22Rv1 (cell line): ENCODE data around the gene SUSD3.

Experiments used
- ZFX ChIP-seq: fragments of 450-650 bp; IDR thresholded peaks from 2 replicates; pipeline ENCODE4 v1.6.1; 2017; ENCODE audit warnings: antibody characterized with exemption, borderline replicate concordance
- TF ChIP-seq, protein P1 (sequence below): fragments of 450-650 bp; IDR thresholded peaks from 2 replicates; pipeline ENCODE4 v1.5.1; 2017; ENCODE audit warnings: mild to moderate bottlenecking

DNA sequence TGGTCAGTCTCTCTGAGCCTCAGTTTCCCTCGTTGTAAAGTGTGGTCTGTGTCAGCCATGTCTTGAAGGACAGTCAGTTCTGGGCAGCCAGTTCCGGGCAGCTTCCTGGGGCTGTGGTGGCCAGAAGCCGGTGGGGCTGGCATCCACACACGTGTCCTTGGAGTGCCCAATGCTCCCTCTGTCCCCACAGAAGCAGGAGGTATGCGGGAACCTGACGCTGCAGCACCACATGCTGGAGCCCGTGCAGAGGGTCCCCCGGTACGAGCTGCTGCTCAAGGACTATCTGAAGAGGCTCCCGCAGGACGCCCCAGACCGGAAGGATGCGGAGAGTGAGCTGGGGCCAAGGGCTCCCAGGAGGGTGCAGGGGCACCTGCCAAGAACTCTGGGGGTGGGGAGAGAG, 48.4 kb upstream of the SUSD3 start:
- TF ChIP-seq, protein P1, sequence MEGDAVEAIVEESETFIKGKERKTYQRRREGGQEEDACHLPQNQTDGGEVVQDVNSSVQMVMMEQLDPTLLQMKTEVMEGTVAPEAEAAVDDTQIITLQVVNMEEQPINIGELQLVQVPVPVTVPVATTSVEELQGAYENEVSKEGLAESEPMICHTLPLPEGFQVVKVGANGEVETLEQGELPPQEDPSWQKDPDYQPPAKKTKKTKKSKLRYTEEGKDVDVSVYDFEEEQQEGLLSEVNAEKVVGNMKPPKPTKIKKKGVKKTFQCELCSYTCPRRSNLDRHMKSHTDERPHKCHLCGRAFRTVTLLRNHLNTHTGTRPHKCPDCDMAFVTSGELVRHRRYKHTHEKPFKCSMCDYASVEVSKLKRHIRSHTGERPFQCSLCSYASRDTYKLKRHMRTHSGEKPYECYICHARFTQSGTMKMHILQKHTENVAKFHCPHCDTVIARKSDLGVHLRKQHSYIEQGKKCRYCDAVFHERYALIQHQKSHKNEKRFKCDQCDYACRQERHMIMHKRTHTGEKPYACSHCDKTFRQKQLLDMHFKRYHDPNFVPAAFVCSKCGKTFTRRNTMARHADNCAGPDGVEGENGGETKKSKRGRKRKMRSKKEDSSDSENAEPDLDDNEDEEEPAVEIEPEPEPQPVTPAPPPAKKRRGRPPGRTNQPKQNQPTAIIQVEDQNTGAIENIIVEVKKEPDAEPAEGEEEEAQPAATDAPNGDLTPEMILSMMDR: no peak
- no peak for TF ChIP-seq ZFX
